GM19468 (cell line): ENCODE results near the gene TTC16.

Experiments used
- ATAC-seq: cut with Tn5 transposase; IDR thresholded peaks from one replicate; pipeline ENCODE4 v1.9.1; 2021; ENCODE audit warnings: mild to moderate bottlenecking, moderate library complexity, moderate number of reproducible peaks; ENCODE audit not compliant: unreplicated experiment; ENCODE audit errors: extremely low read depth

The TTC16 gene

DNA sequence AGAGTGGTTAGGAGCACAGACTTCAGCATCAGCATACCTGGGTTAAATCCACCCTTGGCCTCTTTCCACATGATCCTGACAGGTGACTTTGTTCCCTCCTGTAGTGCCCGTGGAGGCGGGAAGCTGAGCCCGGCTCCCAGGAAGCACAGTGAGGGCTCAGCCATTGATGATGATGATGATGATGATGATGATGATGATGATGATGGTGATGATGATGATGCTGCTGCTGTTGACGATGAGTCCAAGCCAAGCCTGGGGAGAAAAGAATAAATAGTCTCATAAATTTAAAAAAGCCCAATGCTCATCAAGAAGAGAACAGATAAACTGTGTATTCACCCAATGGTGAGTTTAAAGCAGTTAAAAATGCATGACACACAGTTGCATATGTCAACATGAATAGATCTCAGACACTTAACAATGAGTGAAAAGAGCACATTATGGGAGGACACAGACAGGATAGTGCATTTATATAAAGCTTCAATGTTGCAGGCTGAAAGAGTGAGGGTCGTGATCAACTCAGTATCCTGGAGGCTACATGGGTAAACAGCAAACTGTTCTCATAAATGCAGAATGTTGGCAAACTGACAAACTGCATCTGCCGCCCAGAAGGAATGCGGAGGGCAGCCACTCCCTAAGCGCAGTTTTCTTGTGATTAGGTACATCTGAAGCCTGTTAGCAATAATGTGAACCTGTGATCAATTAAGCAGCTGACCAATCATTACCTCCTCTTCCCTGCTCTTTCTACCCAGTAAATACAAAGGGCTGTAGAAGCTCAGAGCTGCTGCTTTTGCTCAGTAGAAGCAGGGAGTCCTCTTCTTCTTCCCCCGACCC is 20.8 kb upstream of the TTC16 start:
- ATAC-seq: no peak

DNA sequence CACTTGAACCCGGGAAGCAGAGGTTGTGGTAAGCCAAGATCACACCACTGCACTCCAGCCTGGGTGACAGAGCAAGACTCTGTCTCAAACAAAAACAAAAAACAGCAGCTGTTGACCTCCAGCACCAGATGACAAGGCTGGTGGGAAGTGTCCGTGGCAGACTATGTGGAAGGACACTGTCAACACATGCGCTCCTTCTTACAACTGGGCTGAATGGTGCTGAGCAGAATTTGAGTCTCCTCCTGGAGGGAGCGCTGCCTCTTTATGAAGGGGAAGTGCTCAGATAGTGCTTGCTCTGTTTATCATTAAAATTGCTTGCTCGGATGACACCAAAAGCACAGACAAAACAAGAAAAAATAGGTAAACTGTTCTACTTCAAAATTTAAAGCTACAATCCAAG is 18.3 kb upstream of the TTC16 start:
- ATAC-seq: no peak

DNA sequence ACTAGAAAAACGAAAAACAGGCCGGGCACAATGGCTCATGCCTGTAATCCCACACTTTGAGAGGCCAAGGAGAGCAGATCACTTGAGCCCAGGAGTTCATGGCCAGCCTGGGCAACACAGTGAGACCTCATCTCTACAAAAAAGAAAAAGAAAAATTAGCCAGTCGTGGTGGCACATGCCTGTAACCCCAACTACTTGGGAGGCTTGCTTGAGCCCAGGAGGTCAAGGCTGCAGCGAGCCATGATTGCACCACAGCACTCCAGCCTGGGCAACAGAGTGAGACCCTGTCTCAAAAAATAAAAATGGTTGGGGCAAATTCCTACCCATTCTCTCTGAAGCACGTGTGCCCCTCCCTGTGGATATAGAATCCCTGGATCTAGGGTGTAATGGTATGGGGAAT is 17.5 kb upstream of the TTC16 start:
- ATAC-seq: no peak

DNA sequence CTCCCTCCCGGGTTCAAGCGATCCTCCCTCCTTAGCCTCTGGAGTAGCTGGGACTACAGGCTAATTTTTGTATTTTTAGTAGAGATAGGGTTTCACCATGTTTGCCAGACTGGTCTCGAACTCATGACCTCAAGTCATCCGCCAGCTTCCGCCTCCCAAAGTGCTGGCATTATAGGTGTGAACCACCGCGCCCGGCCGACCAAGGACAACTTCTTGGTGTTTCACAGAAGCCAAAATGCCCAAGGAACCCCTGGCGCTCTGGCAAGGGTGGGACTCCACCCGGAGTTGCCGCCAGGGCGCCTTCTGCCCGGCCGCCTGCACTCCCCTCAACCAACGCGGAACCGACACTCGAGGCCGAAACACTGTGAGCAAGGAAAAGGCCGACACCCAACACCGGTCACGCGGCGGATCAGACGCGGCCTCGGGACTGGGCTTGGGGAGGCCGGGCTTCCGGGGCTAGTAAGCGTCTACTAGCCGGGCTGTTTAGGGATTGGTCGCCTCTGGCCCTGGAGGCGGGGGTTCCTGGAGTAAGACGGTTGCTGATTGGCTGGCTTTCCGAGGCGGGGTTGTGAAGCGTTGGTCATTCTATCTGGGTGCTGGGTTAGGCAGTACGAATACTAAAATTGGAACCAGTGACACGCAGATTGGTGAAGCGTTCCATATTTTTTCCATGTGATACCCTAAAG is 16.8 kb upstream of the TTC16 start:
- ATAC-seq: peak; percentile 84

DNA sequence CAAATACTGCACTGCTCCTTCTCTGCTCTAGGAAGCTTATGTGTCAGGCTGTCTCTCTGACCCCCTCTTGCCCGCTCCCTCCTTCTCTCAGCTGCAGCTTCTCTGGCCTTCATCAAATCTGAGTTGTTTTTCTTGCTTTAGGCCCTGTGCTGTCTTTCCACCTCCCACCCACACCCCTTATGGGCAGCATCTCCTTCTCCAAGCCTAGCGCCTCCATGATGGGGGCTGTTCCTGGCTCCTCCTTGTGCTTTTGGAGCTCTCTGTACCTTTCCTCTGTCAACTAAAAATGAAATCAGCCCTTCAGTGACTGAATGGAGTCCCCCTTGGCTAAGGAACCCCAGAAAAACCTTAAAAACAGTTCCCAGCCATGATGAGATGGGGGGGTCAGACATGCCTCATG is 15.7 kb upstream of the TTC16 start:
- no peak for ATAC-seq

DNA sequence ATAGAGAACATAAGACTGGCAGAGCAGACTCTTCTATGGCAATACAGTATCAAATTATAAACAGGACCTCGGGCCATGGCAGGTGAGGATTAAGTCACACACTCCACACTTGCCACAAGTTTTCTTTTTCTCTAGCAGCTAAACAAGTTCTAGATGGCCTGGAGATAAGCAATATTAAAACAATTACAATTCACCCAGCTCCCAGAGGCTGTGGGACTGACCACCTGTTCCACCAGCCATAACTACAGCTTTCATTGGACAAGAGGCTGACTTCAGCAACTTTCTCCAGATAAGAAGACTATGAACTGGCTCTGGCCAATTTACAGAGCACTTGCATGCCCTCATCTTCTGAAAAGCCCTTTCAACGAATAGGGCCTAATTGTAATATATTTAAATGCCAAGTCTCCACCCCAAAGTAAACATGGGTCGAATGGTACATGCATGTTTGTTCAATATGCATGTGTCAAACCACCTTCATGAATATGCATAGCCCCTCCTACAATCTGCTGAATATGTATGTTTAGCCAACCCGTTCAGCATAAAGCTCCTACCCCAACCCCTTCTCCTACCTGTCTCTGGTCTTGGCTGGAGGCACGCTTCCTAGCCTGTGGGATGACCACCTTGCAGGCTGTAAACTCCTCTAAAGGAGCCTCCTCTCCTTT is 15.2 kb upstream of the TTC16 start:
- no peak for ATAC-seq

DNA sequence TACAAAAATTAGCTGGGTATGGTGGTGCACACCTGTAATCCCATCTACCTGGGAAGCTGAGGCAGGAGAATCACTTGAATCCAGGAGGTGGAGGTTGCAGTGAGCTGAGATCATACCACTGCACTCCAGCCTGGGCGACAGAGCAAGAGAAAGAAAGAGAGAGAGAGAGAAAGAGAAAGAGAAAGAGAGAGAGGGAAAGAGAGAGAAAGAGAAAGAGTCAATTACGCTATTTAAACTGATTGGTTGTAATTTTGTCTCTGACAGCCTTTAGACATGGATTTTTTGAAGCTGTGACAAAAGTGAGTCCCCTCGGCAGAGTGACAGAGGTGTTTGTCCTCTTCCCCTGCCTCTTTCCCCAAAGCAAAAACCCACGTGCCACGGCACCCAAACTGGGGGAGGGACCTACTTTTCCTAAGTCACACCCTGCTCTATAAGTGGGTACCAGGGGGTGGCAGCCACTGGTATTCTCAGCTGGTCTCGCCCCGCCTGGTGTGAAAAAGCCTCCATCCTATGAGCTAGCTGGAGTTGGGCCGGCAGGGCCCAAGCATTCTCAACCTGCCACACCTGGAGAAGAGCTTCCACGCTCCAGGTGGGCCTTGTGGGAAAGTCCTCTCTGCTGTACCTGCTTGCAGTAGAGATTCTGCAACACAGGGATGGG is 12.5 kb upstream of the TTC16 start:
- ATAC-seq: no peak

DNA sequence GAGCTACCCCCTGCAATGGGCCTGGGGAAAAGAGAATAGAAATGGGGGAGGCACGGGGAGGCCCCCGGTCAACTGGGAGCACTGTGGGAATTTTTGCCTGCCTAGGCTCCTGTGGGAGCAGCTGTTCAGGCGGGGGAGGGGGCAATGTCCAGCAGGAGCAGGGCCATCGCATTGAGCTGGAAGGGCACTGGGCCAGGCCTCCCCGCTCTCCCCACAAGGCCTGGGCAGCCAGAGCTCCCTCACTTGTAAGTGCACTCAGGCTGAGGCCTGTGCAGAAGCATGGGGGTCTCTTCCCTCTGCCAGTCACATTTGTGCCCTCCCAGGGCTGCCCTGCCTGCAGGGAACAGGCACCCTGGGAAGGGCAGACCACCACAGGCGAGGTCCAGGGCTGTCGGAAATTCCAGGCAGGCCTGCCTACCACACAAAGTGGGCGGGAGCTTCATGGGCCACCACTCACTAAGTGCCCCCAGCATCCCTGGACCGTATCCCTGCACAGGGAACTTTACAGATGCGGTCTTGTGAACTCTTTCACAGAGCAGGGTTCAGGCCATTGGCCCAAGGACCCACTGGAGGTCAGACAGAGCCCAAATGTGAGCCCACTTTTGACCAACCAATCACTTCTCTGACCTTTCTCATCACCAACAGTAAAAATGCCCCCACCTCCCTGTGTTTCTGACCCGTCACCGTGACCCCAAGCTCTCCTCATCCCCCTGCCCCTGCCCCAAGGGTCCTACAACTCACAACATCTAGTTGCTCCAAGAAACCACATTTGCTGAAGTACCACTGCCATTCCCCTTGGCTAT is 10.1 kb upstream of the TTC16 start:
- ATAC-seq: no peak

DNA sequence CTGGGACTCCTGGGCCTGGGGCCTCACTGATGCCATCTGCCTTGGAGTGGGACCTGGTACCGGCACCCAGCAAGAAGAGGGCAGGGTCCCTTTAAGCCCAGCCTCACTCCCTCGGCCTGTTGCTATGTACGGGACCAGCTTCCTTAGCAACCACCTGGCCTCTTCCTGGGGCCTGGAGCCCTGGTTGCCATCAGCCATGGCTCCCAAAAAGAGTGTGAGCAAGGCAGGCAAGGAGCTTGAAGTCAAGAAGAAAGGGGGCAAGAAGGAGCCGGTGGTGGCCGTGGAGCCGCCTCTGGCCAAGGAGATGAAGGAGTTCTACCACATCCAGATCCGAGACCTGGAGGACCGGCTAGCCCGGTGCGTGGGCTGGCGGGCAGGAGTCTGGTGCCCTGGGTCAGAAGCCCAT is 9.0 kb upstream of the TTC16 start, which contains the start of gene CFAP157:
Gene CFAP157, plus strand, starts transcription at position 153 of the 406 bp plus-strand sequence. Its CDS starts 44 bp downstream, at position 197.
- no peak for ATAC-seq

DNA sequence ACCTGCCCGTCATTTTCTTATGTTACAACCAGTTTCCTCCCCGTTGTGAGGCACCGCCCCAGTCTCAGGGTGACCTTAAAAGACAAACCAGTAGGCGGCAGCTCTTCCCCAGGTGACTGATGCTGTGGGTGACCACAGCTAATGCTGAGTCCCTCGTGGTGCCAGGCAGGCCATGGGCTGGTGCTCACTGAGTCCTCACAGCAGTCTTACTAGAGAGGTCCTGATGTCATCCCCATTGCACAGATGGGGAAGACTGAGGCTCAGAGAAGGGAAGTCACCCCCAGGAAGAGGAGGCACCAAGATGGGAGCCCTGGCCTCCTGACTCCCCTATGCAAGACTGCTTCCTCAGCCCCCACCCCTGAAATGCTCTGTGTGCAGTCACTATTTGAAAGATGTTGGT is 8.1 kb upstream of the TTC16 start:
- ATAC-seq: no peak

DNA sequence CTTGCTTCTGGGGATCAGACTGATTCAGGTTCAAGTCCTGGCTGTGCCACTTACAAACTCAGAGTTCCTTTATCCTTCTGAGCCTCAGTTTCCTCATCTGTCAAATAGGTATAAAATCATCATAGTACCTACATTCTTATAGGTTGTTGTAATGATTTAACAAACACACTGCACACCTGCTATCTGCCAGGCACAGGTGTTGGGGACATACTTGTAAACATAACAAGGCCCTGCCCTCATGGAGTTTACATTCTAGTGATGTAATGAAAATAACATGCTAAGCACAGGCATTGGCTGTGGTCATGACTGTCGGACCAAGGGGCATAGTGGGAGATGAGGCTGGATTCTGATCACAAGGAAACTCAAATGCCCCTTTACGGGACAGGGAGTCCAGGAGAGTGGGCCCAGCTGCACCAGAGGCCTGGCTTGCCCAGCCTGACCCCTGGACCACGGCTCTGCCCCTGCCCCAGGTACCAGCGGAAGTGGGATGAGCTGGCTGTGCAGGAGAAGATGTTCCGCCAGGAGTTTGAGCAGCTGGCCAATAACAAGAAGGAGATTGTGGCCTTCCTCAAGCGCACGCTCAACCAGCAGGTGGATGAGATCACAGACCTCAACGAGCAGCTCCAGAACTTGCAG is 6.8 kb upstream of the TTC16 start:
- ATAC-seq: no peak

DNA sequence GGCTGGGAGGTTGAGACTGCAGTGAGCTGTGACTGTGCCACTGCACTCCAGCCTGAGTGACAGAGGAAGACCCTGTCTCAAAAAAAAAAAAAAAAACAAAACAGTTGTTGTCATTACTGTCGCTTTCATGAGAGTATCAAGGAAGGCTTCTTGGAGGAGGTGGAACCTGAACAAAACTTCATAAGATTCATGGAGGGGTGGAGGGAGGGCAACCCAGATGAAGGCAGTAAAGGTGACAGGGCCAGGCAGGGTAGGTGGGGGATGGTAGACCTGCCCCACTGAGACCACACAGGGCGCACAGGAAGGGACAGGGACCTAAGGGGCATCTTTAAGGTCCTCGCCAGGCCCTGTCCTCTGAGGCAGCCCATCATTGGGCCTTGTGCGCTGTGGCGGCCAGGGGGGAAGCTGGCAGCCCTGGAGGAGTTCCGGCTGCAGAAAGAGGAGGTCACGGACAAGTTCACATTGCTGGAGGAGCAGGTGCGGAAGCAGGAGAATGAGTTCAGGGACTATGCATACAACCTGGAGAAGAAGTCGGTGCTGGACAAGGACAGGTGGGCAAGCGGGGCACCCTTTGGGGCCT is 5.6 kb upstream of the TTC16 start:
- no peak for ATAC-seq

DNA sequence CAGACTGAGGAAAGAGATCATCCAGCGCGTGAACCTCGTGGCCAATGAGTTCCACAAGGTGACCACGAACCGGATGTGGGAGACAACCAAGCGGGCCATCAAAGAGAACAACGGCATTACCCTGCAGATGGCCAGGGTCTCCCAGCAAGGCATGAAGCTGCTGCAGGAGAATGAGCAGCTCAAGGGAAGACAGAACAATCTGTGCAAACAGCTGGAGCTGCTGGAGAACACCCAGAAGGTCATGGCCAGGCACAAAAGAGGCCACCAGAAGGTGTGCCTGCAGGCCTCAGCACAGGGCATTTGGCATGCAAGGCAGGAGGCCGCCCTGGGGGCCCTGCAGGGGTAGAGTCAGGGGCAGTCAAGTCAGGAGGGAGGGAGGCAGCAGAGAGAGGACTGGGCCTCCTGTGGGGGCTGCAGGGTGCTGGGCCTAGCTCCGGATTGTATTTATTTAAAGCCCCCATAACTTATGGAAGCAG is 4.6 kb upstream of the TTC16 start:
- ATAC-seq: no peak

DNA sequence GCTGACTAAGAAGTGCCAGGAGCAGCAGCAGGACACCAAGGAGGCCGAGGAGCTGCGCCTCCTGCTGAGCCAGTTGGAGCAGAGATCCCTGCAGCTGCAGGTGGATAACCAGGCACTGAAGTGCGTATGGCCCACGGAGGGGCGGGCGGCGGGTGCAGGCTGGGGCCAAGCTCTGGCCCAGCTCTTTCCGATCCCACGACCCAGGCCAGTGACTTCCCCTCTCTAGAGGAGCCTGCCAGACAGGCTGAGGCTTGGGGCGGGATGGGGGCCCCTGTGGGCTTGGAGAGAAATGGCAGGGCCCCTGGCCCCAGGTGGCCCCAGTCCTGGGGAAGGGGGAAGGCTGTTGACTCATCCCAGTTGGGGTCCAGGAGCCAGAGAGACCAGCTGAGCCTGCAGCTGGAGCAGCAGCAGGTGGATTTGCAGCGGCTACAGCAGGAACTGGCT is 4.0 kb upstream of the TTC16 start:
- ATAC-seq: no peak

DNA sequence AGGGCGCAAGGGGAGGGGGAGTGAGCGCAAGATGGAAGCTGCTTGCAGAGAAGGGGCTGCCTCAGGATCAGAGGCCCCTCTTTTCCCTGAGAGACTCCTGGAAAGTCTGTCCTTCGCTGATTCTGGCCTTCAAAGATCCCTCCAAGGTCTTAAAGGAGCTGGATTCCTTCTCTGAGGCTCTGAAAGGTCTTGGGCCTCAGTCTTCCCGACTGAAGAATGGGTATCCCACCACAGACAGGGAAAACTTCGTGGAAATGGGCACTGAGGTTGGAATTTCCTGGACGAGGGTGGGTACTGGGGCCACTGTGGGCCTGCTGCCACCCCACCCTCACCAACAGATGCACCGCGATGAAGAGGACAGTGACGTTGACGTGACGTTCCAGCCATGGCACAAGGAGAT is 3.5 kb upstream of the TTC16 start:
- no peak for ATAC-seq

DNA sequence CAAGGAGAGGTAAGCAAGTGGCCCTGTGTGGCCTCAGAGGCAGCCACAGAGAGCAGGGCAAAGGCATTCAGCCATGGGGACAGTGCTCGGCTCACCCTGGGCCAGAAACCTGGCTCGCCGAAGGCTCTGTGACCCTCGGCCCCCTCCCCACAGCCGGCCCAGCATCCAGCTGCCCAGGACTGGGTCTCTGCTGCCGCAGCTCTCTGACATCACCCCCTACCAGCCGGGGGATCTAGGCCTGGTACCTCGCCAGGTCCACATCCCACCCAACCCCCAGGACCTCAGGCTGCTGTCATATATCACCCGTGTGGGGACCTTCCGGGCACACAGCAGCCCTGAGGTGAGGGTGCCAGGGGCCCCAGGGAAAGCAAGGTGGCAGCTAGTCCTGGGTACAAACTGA is 3.0 kb upstream of the TTC16 start:
- ATAC-seq: no peak

DNA sequence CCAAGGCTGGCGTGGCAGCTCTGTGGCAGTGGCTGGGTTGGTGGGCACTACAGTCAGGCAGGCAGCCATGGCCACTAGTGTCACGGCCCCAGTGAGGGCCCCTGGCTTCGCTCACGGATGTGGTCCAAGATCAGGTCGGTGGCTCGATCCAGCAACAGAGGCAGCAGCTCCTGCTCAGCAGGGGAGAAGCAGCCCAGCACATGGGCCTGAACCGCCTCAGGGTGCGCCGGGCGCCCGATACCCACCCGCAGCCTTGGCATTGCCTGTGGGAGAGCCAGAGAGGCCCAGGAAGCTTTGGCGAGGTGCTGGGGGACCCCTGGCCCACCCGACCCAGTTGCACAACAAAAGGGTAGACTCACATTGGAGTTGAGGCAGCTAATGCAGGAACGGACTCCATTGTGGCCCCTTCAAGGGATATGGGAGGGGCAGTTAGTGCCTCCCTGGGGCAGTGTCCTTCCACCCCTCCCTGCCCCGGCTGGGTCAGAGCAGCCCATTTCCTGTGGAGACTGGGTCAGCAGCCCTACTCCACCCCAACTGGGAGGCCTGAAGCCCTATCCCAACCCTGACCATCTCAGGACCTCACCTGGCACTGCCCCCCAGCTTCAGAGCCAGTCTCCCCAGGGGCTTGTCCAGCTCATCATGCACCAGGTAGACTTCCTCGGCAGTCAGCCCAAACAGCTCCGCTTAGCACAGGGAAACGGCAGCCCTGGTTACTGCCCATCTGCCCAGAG is 1.7 kb upstream of the TTC16 start:
- ATAC-seq: no peak

DNA sequence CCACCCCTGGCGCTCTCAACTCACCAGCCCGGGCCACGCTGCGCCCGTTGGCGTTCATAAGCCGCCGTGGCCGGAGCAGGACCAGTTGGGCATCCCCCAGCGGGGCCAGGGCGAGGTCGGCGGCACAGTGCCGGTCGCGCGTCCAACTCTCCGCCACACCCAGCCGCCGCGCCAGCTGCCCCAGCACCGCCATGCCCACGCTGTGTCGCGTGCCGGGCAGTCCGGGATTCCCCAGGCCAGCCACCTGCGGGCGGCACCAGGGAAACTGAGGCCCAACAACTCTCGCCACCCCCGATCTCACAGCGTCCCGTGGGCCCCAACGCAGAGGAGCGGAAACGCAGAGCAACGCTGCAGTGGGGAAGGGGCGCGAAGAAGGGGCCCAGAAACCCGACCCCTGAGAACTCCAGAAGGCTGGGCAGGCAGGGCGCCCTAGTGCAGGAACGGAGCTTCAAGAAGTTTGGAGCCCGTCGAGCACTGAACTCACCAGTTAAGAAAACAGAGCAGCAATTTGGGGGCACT is 869 bp upstream of the TTC16 start:
- ATAC-seq: no peak
